HG03565 (cell line): ENCODE data around the gene FLT3LG.
A peak's percentile ranks its signal among the peaks of the same experiment; 100 is the strongest.

Source experiments
- ATAC-seq: cut with Tn5 transposase; IDR thresholded peaks from one replicate; pipeline ENCODE4 v1.9.1; 2021; ENCODE audit warnings: mild to moderate bottlenecking, moderate library complexity; ENCODE audit not compliant: unreplicated experiment

FLT3LG gene, protein sequence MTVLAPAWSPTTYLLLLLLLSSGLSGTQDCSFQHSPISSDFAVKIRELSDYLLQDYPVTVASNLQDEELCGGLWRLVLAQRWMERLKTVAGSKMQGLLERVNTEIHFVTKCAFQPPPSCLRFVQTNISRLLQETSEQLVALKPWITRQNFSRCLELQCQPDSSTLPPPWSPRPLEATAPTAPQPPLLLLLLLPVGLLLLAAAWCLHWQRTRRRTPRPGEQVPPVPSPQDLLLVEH

GRCh38 chr19:49473868-49474541 is at the start of gene FLT3LG:
Gene FLT3LG, plus strand, starts transcription at chr19:49474215. Its CDS starts 425 bp downstream, at chr19:49474640.
- ATAC-seq: peak; percentile 41

- ATAC-seq: no peak
These were observed 48.8 kb upstream of the FLT3LG start, which contains the start of gene GFY for GRCh38 chr19:49425178-49425577. Gene GFY, plus strand, starts transcription at chr19:49425388. Its CDS starts 1,043 bp downstream, at chr19:49426431.

GRCh38 chr19:49425922-49426592 is 48.0 kb upstream of the FLT3LG start:
- ATAC-seq: no peak

DNA sequence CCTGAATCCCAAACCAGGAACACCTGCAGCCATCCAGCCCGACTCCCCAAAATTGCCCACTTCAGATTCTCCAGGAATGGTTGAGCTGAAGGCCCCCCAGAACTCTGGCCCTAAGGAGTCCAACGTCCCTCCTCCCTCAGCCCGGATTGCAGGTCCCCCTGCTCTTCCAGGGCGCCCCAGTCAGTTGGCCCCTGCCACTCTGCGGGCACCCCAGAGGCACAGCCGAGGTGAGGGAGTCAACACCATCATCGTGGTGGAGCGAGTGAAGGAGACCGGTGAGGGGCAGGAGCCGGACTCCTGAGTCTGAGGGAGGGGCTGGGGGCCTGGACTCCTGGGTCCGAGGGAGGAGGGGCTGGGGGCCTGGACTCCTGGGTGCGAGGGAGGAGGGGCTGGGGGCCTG is 46.7 kb upstream of the FLT3LG start:
- no peak for ATAC-seq

- no peak for ATAC-seq
These were observed 46.0 kb upstream of the FLT3LG start for GRCh38 chr19:49427855-49428546.

GRCh38 chr19:49428547-49429451 is 45.2 kb upstream of the FLT3LG start:
- ATAC-seq: no peak

GRCh38 chr19:49430172-49430677 is 43.8 kb upstream of the FLT3LG start:
- no peak for ATAC-seq

- ATAC-seq: no peak
These were observed 43.2 kb upstream of the FLT3LG start for GRCh38 chr19:49430678-49431329.

DNA sequence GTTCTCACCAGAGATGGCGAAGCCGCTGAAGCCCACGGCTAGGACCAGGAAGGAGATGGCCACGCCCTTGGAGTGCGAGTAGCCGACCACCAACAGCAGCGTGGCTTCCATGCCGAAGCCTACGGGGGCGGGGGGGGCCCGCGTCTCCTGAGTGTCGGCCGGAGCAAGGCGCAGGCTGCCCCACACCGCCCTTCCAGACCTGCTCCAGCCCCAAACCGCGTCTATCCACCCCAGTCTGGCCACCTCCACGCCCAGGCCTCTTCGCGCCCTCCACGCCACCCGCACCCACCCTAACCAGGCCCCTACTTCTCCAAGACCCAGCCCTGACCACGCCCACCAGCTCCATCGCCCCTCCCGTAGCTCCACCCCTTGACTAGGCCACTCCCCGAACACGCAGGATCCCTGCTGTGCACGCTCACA is 42.7 kb upstream of the FLT3LG start:
- ATAC-seq: no peak

- ATAC-seq: no peak
These were observed 41.6 kb upstream of the FLT3LG start for GRCh38 chr19:49432141-49433073.

- no peak for ATAC-seq
These were observed 40.6 kb upstream of the FLT3LG start for GRCh38 chr19:49433240-49433901.

DNA sequence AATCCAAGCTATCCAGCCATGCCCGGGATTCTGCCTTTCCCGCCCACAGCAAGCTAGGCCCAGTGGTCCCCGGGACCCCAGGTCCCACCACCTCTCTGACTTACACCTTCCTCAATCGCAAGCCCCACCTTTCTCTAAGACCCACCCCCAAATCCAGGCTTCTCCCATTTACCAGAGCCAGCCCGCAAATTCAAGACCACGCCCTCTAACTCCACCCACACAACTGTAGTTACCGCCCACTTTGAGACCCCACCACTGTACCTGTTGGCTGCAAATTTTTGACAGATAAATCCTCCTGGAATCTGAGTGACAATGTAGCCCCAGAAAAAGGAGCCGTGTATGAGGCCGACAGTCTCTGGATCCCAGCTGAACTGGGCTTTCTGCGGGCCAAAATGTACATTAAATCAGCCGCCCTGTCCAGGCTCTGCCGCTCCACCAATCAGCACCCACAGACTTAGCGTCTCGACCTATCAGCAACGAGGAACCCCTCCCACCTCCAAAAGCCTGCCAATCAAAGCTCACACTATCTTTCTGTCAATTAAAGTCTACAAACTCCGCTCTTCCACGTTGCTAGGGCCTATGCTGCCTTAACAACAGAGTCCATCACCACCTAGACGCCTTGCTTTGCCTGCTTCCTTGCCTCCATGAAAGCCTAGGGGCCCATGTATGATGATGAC is 39.0 kb upstream of the FLT3LG start:
- ATAC-seq: no peak

DNA sequence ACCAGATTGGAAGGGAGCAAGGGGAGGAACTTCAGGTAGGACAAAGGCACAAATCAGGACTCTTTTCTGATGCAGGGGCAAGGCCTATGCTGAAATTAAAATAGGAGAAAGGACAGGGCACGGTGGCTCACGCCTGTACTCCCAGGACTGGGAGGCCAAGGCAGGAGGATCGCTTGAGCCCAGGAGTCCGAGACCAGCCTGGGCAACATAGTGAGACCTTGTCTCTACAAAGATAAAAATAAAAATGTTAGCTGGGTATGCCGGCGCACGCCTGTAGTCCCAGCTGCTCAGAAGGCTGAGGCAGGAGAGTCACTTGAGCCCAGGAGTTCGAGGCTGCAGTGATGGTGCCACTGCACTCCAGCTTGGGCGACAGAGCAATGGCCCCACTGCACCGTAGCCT is 38.3 kb upstream of the FLT3LG start:
- ATAC-seq: no peak

GRCh38 chr19:49436381-49437017 is 37.5 kb upstream of the FLT3LG start:
- no peak for ATAC-seq

- ATAC-seq: no peak
These were observed 36.8 kb upstream of the FLT3LG start for GRCh38 chr19:49437231-49437630.

DNA sequence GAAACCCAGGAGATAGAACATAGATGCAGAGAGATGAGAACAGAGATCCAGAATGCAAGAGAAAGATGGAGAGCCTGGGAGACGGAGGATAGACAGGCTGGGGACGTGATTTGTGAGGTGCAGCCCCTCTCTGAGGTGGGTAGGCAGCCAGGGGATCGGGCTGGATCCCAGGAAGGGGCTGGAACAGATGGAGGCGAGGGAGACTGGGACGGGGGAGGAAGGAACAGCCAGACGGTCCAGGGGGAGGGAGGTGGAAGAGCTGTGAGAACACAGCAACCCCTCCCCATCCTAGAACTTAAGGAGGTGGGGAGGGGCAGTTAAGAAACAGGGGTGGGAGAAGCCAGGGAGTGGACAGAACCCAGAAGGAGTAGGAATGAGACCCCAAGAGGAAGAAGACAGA is 35.8 kb upstream of the FLT3LG start:
- ATAC-seq: no peak

DNA sequence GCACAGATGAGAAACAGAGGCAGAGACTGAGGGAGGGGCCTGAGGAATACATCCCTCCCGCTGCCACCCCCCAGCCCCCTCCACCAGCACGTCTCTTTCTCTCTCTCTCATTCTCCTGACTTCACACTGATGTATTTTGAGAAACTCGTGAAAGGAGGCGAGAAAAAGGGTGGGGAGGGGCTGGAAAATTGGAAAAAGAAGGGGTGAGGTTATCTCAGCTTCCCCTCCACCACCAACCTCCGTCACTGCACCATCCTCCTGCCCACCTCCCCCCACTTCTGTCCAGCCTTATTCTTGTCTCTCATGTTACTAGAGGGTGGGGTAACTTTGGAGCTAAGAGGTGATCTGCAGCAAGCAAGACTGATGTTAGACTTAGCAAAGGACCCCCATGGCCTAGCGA is 34.2 kb upstream of the FLT3LG start:
- ATAC-seq: no peak
